Epithelial cell of proximal tubule (primary cell): ENCODE data around the gene DENND1A. TPM values are rescaled to one million over a fixed set of nuclear protein-coding genes. Genes with fewer than 3 reads are reported as not detected.

ENCODE experiments used
- DNase-seq: peaks from one replicate; pipeline ENCODE4 v3.0.0-alpha.2; 2011; ENCODE audit warnings: low read depth
- H3K4me3 ChIP-seq: 2 replicates; pipeline ENCODE4 v1.5.1; 2011; ENCODE audit warnings: low read depth, mild to moderate bottlenecking, low read length
- CTCF ChIP-seq: conservative IDR thresholded peaks from 2 replicates; pipeline ENCODE4 v1.5.1; 2012; ENCODE audit warnings: low read depth, mild to moderate bottlenecking, low read length
- total RNA-seq: library from RNA; depleted of rRNA; stranded (reverse); fragments of >200 nt; gene quantifications from 2 replicates; pipeline ENCODE4 v1.2.3, GENCODE V29; 2015

DENND1A gene
- total RNA-seq, 1 donor from 2014 or later = 26.6 TPM

GRCh38 chr9:123362856-123363255 lies 567.1 kb downstream of the DENND1A start:
- no peak for DNase-seq
- no peak overlapping the region for H3K4me3 ChIP-seq
- TF ChIP-seq CTCF = no peak

GRCh38 chr9:123361731-123362510 lies 568.0 kb downstream of the DENND1A start:
- DNase-seq = no peak
- no peak overlapping the region for H3K4me3 ChIP-seq
- TF ChIP-seq CTCF = no peak

- no peak overlapping the region for H3K4me3 ChIP-seq
- DNase-seq = no peak
- TF ChIP-seq CTCF = no peak
Observed at GRCh38 chr9:123361086-123361730, 568.7 kb downstream of the DENND1A start.

GRCh38 chr9:123360161-123361085 lies 569.5 kb downstream of the DENND1A start:
- H3K4me3 ChIP-seq = no peak overlapping the region
- TF ChIP-seq CTCF = no peak
- DNase-seq = no peak

- TF ChIP-seq CTCF = no peak
- H3K4me3 ChIP-seq = no peak overlapping the region
- no peak for DNase-seq
Observed at GRCh38 chr9:123359546-123359945, 570.4 kb downstream of the DENND1A start.

GRCh38 chr9:123359106-123359505 lies 570.8 kb downstream of the DENND1A start:
- no peak for DNase-seq
- H3K4me3 ChIP-seq = no peak overlapping the region
- TF ChIP-seq CTCF = no peak
